Adrenal gland (tissue), 12 donors: ENCODE data around the gene KRT80. TPM values are rescaled to one million over a fixed set of nuclear protein-coding genes. Genes with fewer than 3 reads are reported as not detected.
A peak's percentile ranks its signal among the peaks of the same experiment; 100 is the strongest.

Experiments used
- DNase-seq, 7 donors: peaks; one replicate each; pipeline ENCODE4 v3.0.0-alpha.2; 2019 to 2020
- H3K27ac ChIP-seq, 5 donors: fragments of 200-600 bp; sonication (generic) in 4 of 5; 1 replicate in 3 of 5; 2 replicates in 2 of 5; pipeline versions ENCODE4 v1.5.1 to v1.8.0; 2016 to 2020; ENCODE audit warnings: mild to moderate bottlenecking in 1 of 5
- H3K27me3 ChIP-seq: fragments of 200-600 bp; 2 replicates; pipeline ENCODE4 v1.8.0; 2021
- H3K36me3 ChIP-seq, 2 donors: fragments of 200-600 bp; replicated peaks in 1 of 2; 1 replicate in 1 of 2; 2 replicates in 1 of 2; pipeline versions ENCODE4 v1.5.1 to v1.8.0; 2018 to 2022
- H3K4me1 ChIP-seq, 2 donors: fragments of 200-600 bp; replicated peaks in 1 of 2; 1 replicate in 1 of 2; 2 replicates in 1 of 2; pipeline versions ENCODE4 v1.5.1 to v1.8.0; 2018 to 2021
- H3K4me3 ChIP-seq, 4 donors: fragments of 200-600 bp; sonication (generic) in 3 of 4; one replicate each; pipeline ENCODE4 v1.5.1; 2016 to 2018
- H3K9me3 ChIP-seq, 3 donors: fragments of 200-600 bp; sonication (generic) in 1 of 3; replicated peaks in 1 of 3; 1 replicate in 2 of 3; 2 replicates in 1 of 3; pipeline versions ENCODE4 v1.5.1 to v1.8.0; 2016 to 2021
- CTCF ChIP-seq, 6 experiments: fragments of 450-650 bp in 4 of 6; fragments of 200-600 bp in 2 of 6; sonication (generic) in 1 of 6; IDR thresholded peaks; 1 replicate in 5 of 6; 2 replicates in 1 of 6; pipeline versions ENCODE4 v1.5.1 to v1.8.0; 2016 to 2021; ENCODE audit warnings: antibody characterized with exemption in 6 of 6, mild to moderate bottlenecking in 2 of 6, moderate library complexity in 1 of 6
- POLR2A ChIP-seq, 2 donors: fragments of 450-650 bp; IDR thresholded peaks; one replicate each; pipeline ENCODE4 v1.6.1; 2017; ENCODE audit warnings: antibody characterized with exemption in 2 of 2, mild to moderate bottlenecking in 2 of 2, moderate library complexity in 1 of 2
- WGBS, 4 donors: extraction: QIAGEN DNeasy Blood & Tissue Kit in 2 of 4; methylation state at CpG; one replicate each; pipeline versions ENCODE4 v1.1.5 to v1.1.7; 2013 to 2017; 5-methylcytosine and 5-hydroxymethylcytosine counted together
- intact Hi-C, 2 donors: fragments of 100-400 bp; cut with DNase I; formaldehyde crosslinking; loops; one replicate each; pipeline versions ENCODE4 v1.14.1 to v1.15.0; 2022 to 2023
- polyA plus RNA-seq, 3 donors: library from polyadenylated mRNA; stranded (reverse); fragments of 200-250 nt in 2 of 3; fragments of 350-450 nt in 1 of 3; fragmentation: Illumina TruSeq in 1 of 3; extraction: RNeasy Lipid Tissue Mini Kit (QIAGEN cat#74804) in 1 of 3; gene quantifications; one replicate each; pipeline ENCODE4 v1.2.3, GENCODE V29; 2013 to 2014
- total RNA-seq, 9 donors: library from RNA; depleted of rRNA in 4 of 9; stranded (reverse); fragments of >200 nt in 4 of 9; fragments of 120-200 nt in 1 of 9; fragmentation: NEBNext Ultra II Directional in 1 of 9; extraction: Animal tissue kit (Norgen Biotek cat#: 25700) in 1 of 9; gene quantifications; one replicate each; pipeline versions ENCODE4 v1.1.0 to v1.2.4, GENCODE V29; 2013 to 2023
- donor health status: healthy with polysubstance abuse.
- donor health status: Bipolar disorder and iron deficiency.
- donor health status: DM: yes; HTN: yes; CAD: no.
- donor health status: DM: no; HTN: no; CAD: no.
- donor health status: DM: no; HTN: no; CAD: no.
- donor health status: DM: yes; HTN: yes; CAD: no.

KRT80 gene
- total and polyA plus RNA-seq, 12 donors, result 0.95 to 14.6 (median 3.8) TPM

DNA sequence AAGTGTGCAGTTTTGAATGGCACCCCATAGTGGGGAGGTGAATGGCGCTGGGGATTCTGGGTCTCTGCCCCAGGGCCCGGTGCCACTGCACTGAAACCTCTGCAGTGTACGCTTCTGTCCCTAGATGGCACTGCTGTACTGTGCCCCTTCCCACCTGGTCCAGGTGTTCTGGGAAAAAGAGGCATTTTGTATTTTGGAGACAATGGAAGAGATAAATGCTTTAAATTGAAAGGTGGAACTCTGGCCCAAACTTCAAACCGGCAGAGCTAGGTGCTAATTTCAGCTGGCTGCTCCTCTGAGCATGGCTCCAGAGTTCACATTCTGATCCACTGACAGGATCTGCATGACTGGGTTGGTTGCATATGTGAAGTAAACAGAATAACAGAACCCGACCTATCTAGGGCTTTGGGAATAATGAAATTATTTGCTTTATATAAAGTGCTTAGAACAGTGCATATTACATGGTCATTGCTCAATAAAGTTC lies 52.2 kb downstream of the KRT80 start:
- intact Hi-C loops, result loop anchor here (10.0 kb wide), 2 partner anchors 735 to 845 kb away; no protein-coding TSS in a partner anchor
- Histone ChIP-seq H3K27ac (no peak overlapping the region), H3K27me3 (no peaks in the 10 kb centered on the region), H3K9me3 (no peaks in the 10 kb centered on the region), H3K4me1 (no peaks in the 10 kb centered on the region), H3K36me3 (no peaks in the 10 kb centered on the region), H3K4me3 (no peak overlapping the region)
- DNase-seq, result peak in 1 of 7 donors; percentile 47
- TF ChIP-seq POLR2A (IDR thresholded peaks at IDR 0.05) (no peak), CTCF (IDR thresholded peaks at IDR 0.05) (peak; percentile 36 to 60 (median 54))
- 23 to 29% (median 27%) methylated on average over 5 of the region's 5 CpGs for WGBS, 4 donors

- intact Hi-C loops, result no loop called here
- H3K36me3 ChIP-seq, result no peaks in the 10 kb centered on the region
Measured at GRCh38 chr12:52139147-52139546, 52.7 kb downstream of the KRT80 start.

DNA sequence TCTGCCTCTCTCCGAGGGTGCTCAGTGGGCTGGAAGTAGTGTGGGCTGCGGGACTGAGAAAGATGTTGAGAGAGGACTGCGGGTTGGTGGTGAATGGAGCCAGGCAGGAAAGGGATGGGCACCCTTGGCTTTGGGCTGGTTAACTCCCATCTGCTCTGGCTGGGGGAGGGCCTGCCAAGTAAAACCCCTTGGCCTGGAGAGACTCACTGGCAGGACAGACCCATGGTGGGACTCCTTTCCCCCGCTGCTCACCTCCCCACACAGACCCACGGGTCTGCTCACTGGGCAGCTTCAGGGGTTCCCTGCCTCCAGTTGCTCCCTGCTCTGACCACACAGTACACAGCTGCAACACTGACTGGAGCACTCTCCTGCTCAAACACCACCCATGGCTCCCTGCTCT lies 54.1 kb downstream of the KRT80 start:
- WGBS, 4 donors, result 65 to 82% (median 78%) methylated on average over 4 to 5 of the region's 5 CpGs
- DNase-seq, result no peak
- Histone ChIP-seq H3K4me1 (no peaks in the 10 kb centered on the region), H3K27ac (no peak overlapping the region), H3K9me3 (no peaks in the 10 kb centered on the region), H3K27me3 (no peaks in the 10 kb centered on the region), H3K4me3 (no peak overlapping the region), H3K36me3 (no peaks in the 10 kb centered on the region)
- no peak for TF ChIP-seq POLR2A (IDR thresholded peaks at IDR 0.05)
- intact Hi-C loops, result no loop called here

More at GRCh38 chr12:52139147-52139546, 52.7 kb downstream of the KRT80 start:
- DNase-seq, result no peak
- Histone ChIP-seq H3K27ac (no peak overlapping the region), H3K4me3 (no peak overlapping the region), H3K9me3 (no peaks in the 10 kb centered on the region), H3K4me1 (no peaks in the 10 kb centered on the region), H3K27me3 (no peaks in the 10 kb centered on the region)
- no peak for TF ChIP-seq CTCF (IDR thresholded peaks at IDR 0.05)
- TF ChIP-seq POLR2A (IDR thresholded peaks at IDR 0.05), result no peak
- WGBS, 4 donors, result 68 to 83% (median 76%) methylated on average over 13 of the region's 13 CpGs

DNA sequence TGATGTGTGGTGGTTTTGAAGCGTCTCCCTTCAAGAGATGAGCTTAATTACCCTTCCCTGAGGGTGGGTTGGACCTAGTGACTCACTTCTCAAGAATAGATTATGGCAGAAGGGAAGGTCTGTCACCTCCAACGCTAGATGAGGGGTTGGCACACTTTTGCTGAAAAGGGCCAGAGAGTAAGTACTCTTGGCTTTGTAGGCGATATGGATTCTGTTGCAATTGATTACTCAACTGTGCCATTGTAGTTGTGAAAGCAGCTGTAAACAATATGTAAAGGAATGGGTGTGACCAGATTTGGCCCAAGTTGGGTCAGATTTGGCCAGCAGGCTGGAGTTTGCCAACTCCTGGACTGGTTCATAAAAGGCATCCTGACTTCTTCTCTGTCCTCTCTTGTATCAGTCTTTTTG lies 59.1 kb downstream of the KRT80 start:
- intact Hi-C loops, result no loop called here
- no peaks in the 10 kb centered on the region for H3K4me1 ChIP-seq
- H3K27ac ChIP-seq, result no peak overlapping the region
- TF ChIP-seq POLR2A (IDR thresholded peaks at IDR 0.05) (no peak), CTCF (IDR thresholded peaks at IDR 0.05) (no peak)
- no peaks in the 10 kb centered on the region for H3K36me3 ChIP-seq
- no peaks in the 10 kb centered on the region for H3K9me3 ChIP-seq
- no peaks in the 10 kb centered on the region for H3K27me3 ChIP-seq
- 73 to 85% (median 81%) methylated on average over 3 of the region's 3 CpGs for WGBS, 4 donors
- no peak for DNase-seq
- no peak overlapping the region for H3K4me3 ChIP-seq

- 84 to 93% (median 90%) methylated on average over 4 to 5 of the region's 5 CpGs for WGBS, 4 donors
- no peak for DNase-seq
Measured at GRCh38 chr12:52130711-52131110, 61.1 kb downstream of the KRT80 start.

More at GRCh38 chr12:52130711-52131110, 61.1 kb downstream of the KRT80 start:
- H3K36me3 ChIP-seq, result no peaks in the 10 kb centered on the region
- H3K27me3 ChIP-seq, result no peaks in the 10 kb centered on the region
- TF ChIP-seq CTCF (IDR thresholded peaks at IDR 0.05) (no peak), POLR2A (IDR thresholded peaks at IDR 0.05) (no peak)
- no peak overlapping the region for H3K4me3 ChIP-seq
- no peak overlapping the region for H3K27ac ChIP-seq
- intact Hi-C loops, result no loop called here
- no peaks in the 10 kb centered on the region for H3K9me3 ChIP-seq
- H3K4me1 ChIP-seq, result no peaks in the 10 kb centered on the region
